RWPE2 (cell line): Measurements from ENCODE around the gene NDUFAF7.

Source experiments
- ATAC-seq: fragments of 200-7000 bp; cut with Tn5 transposase; 3 replicates; pipeline ENCODE4 v1.9.1; 2021; ENCODE audit warnings: low read depth
- DNase-seq: peaks from one replicate; pipeline ENCODE4 v3.0.0-alpha.2; 2020; ENCODE audit warnings: low spot score
- H3K27ac ChIP-seq: fragments of 450-650 bp; 2 replicates; pipeline ENCODE4 v1.5.1; 2017; ENCODE audit warnings: mild to moderate bottlenecking; ENCODE audit not compliant: poor library complexity, severe bottlenecking
- H3K27me3 ChIP-seq: fragments of 250-450 bp; sonication (Bioruptor Pico); 2 replicates; pipeline ENCODE4 v1.5.1; 2021; ENCODE audit warnings: mild to moderate bottlenecking, moderate library complexity; ENCODE audit not compliant: insufficient read depth, poor library complexity, severe bottlenecking
- H3K36me3 ChIP-seq: fragments of 250-450 bp; sonication (Bioruptor Pico); 2 replicates; pipeline ENCODE4 v1.5.1; 2020; ENCODE audit warnings: low read depth, mild to moderate bottlenecking, moderate library complexity
- H3K4me1 ChIP-seq: fragments of 250-450 bp; sonication (Bioruptor Pico); 2 replicates; pipeline ENCODE4 v1.5.1; 2021; ENCODE audit warnings: mild to moderate bottlenecking, moderate library complexity; ENCODE audit not compliant: insufficient read depth, poor library complexity, severe bottlenecking
- H3K4me3 ChIP-seq: fragments of 250-450 bp; sonication (Bioruptor Pico); 2 replicates; pipeline ENCODE4 v1.5.1; 2021; ENCODE audit warnings: mild to moderate bottlenecking, moderate library complexity; ENCODE audit not compliant: severe bottlenecking
- H3K9me3 ChIP-seq: fragments of 250-450 bp; sonication (Bioruptor Pico); 2 replicates; pipeline ENCODE4 v1.5.1; 2021; ENCODE audit warnings: mild to moderate bottlenecking, moderate library complexity; ENCODE audit not compliant: severe bottlenecking
- TF ChIP-seq, protein P1 (sequence below): fragments of 450-650 bp; IDR thresholded peaks from one replicate; pipeline ENCODE4 v1.5.1; 2017; ENCODE audit warnings: mild to moderate bottlenecking, moderate library complexity; ENCODE audit not compliant: poor library complexity, severe bottlenecking

Gene NDUFAF7

DNA sequence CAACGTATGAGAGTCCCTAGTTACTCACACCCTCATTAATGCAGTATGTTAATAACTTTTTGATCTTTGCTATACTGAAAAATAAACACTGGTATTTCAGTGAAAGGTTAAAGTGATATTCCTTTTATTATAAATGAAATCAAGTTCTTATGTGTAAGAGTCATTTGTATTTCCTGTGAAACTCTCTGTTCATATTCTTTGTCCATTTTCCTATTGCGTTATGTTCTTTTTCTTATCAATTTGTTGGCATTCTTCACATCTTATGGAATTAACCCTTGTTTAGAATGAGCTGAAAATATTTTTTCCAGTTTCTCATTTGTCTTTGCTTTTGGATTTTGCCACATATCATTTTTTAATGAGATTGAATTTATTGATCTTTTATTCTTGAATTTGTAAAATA, 44.8 kb downstream of the NDUFAF7 start:
- Histone ChIP-seq H3K36me3 (peaks cover 79% of the 10 kb centered on the region), H3K27ac (no peak overlapping the region), H3K27me3 (no peaks in the 10 kb centered on the region), H3K4me3 (no peak overlapping the region), H3K9me3 (no peaks in the 10 kb centered on the region), H3K4me1 (no peaks in the 10 kb centered on the region)
- TF ChIP-seq, protein P1, sequence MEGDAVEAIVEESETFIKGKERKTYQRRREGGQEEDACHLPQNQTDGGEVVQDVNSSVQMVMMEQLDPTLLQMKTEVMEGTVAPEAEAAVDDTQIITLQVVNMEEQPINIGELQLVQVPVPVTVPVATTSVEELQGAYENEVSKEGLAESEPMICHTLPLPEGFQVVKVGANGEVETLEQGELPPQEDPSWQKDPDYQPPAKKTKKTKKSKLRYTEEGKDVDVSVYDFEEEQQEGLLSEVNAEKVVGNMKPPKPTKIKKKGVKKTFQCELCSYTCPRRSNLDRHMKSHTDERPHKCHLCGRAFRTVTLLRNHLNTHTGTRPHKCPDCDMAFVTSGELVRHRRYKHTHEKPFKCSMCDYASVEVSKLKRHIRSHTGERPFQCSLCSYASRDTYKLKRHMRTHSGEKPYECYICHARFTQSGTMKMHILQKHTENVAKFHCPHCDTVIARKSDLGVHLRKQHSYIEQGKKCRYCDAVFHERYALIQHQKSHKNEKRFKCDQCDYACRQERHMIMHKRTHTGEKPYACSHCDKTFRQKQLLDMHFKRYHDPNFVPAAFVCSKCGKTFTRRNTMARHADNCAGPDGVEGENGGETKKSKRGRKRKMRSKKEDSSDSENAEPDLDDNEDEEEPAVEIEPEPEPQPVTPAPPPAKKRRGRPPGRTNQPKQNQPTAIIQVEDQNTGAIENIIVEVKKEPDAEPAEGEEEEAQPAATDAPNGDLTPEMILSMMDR: no peak
- DNase-seq: no peak
- ATAC-seq: no peak

DNA sequence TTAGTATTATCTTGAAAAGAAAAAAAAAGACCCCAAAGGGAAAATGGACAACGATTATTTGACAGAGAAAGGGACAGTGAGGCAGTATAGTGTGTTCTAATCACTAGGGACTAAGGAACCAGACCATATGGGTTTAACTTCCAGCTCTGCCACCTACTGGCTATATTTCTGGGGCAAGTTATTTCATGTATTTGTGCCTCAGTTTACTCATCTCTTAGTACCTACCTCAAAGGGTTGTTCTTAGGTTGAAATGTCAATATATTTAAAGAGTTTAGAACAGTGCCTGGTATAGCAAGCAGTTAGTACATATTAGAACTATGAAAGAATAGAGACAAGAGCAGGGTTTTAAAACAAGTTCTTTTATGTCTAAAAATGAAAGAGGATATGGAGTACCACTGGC, 50.5 kb downstream of the NDUFAF7 start:
- no peaks in the 10 kb centered on the region for H3K4me1 ChIP-seq
- TF ChIP-seq, protein P1: peak; percentile 13
- H3K4me3 ChIP-seq: no peak overlapping the region
- H3K27me3 ChIP-seq: no peaks in the 10 kb centered on the region
- H3K27ac ChIP-seq: no peak overlapping the region
- H3K36me3 ChIP-seq: peaks cover 82% of the 10 kb centered on the region
- DNase-seq (no peak), ATAC-seq (no peak)
- H3K9me3 ChIP-seq: no peaks in the 10 kb centered on the region

DNA sequence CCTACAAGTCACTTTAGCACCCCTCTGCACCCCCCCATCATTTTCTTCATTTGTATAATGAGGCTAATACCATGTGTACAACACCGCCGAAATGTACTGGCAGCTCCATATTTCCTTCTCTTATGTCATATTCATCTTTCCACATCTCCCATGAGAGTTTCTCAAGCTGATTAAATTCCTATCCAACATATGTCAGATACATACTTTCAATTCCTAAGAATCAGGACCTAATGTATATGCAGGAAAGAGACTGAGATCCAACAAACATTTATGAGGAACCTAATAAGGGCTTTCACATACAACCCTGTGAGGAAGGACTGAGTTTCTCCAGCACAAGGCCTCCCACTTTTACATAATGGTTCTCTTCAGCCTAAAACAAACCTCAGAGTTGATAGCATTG, 51.3 kb downstream of the NDUFAF7 start:
- peaks cover 79% of the 10 kb centered on the region for H3K36me3 ChIP-seq
- no peak for ATAC-seq
- no peaks in the 10 kb centered on the region for H3K4me1 ChIP-seq
- no peak overlapping the region for H3K27ac ChIP-seq
- no peaks in the 10 kb centered on the region for H3K27me3 ChIP-seq
- no peak for DNase-seq
- no peak overlapping the region for H3K4me3 ChIP-seq
- H3K9me3 ChIP-seq: no peaks in the 10 kb centered on the region
- TF ChIP-seq, protein P1: no peak

DNA sequence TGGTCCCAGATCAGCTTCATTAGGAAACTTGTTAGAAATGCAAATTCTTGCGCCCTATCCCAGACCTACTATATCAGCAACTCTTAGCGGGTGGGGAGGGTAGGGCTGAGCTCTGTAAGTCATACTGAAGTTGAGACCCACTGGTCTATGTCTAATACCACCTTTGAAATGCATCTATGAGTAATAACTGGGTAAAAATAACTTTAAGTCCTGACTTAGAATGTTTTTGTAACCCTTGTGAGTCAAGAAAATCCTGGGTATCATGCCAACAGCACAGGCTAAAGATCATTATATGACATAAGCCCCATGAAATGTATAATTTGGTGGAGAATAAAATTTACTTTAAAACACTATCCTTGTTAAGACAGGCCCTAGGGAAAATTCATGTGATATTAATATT, 51.7 kb downstream of the NDUFAF7 start:
- ATAC-seq (peak; percentile 67), DNase-seq (no peak)
- Histone ChIP-seq H3K36me3 (peaks cover 78% of the 10 kb centered on the region), H3K9me3 (no peaks in the 10 kb centered on the region), H3K4me1 (no peaks in the 10 kb centered on the region), H3K27ac (no peak overlapping the region), H3K27me3 (no peaks in the 10 kb centered on the region), H3K4me3 (no peak overlapping the region)
- TF ChIP-seq, protein P1: no peak

DNA sequence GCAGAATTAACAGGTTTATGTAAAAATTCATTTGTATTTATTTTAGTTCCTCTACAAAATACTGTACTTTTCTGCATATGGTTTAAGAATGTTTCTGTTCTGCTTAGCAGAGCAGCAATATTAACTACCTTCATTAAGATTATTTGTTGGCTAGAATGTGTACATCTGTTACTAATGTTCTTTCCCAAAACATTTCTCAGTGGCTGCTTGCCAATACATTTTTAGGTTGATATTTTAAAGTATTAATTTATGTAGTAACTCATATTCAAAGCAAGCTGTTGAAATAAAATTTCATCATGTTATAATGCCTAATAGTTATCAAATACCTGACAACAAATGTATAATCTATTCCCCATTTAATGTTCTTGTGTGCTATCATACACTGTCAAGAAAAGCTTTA, 52.9 kb downstream of the NDUFAF7 start:
- Histone ChIP-seq H3K9me3 (no peaks in the 10 kb centered on the region), H3K4me1 (no peaks in the 10 kb centered on the region), H3K27ac (no peak overlapping the region), H3K27me3 (no peaks in the 10 kb centered on the region), H3K4me3 (no peak overlapping the region), H3K36me3 (peaks cover 74% of the 10 kb centered on the region)
- DNase-seq: no peak
- ATAC-seq: no peak
- TF ChIP-seq, protein P1: no peak
